HG02973 (cell line): ENCODE measurements around the gene BRAF.
A peak's percentile ranks its signal among the peaks of the same experiment; 100 is the strongest.
"Not testable (repeated sequence)": the region's sequence is repeated elsewhere in the genome, so short reads cannot be mapped to it uniquely, and the experiment has no call there.

ENCODE experiments used
- ATAC-seq: cut with Tn5 transposase; IDR thresholded peaks from one replicate; pipeline ENCODE4 v1.9.1; 2021; ENCODE audit warnings: moderate library complexity; ENCODE audit not compliant: unreplicated experiment

The BRAF gene

GRCh38 chr7:140684066-140684950 is 240.4 kb downstream of the BRAF start:
- ATAC-seq, result no peak

- ATAC-seq, result no peak
Measured at GRCh38 chr7:140683657-140684056, 241.1 kb downstream of the BRAF start.

GRCh38 chr7:140681766-140682165 is 243.0 kb downstream of the BRAF start:
- no peak for ATAC-seq

- ATAC-seq, result no peak
Measured at GRCh38 chr7:140680886-140681285, 243.8 kb downstream of the BRAF start.

GRCh38 chr7:140679186-140679585 is 245.5 kb downstream of the BRAF start:
- ATAC-seq, result no peak

GRCh38 chr7:140678816-140679130 is 246.0 kb downstream of the BRAF start:
- no peak for ATAC-seq

GRCh38 chr7:140678081-140678815 is 246.5 kb downstream of the BRAF start:
- ATAC-seq, result no peak

- ATAC-seq, result no peak
Measured at GRCh38 chr7:140677496-140677895, 247.2 kb downstream of the BRAF start.

- ATAC-seq, result not testable (repeated sequence)
Measured at GRCh38 chr7:140676956-140677355, 247.8 kb downstream of the BRAF start.

GRCh38 chr7:140676306-140676705 is 248.4 kb downstream of the BRAF start:
- peak; percentile 47 for ATAC-seq

- no peak for ATAC-seq
Measured at GRCh38 chr7:140675726-140676125, 249.0 kb downstream of the BRAF start.

- ATAC-seq, result no peak
Measured at GRCh38 chr7:140674899-140675701, 249.6 kb downstream of the BRAF start.

- peak; percentile 44 for ATAC-seq
Measured at GRCh38 chr7:140674356-140674800, 250.4 kb downstream of the BRAF start.

GRCh38 chr7:140673774-140674155 is 251.0 kb downstream of the BRAF start:
- no peak for ATAC-seq

GRCh38 chr7:140673063-140673773 is 251.5 kb downstream of the BRAF start:
- peak; percentile 32 for ATAC-seq

- ATAC-seq, result peak; percentile 41
Measured at GRCh38 chr7:140672382-140673062, 252.2 kb downstream of the BRAF start, which contains the start of gene ADCK2. Gene ADCK2, plus strand, starts transcription at chr7:140672945. Its CDS starts 386 bp downstream, at chr7:140673331.

- no peak for ATAC-seq
Measured at GRCh38 chr7:140671966-140672365, 252.8 kb downstream of the BRAF start.

- ATAC-seq, result no peak
Measured at GRCh38 chr7:140670343-140670935, 254.3 kb downstream of the BRAF start.

GRCh38 chr7:140669862-140670261 is 254.9 kb downstream of the BRAF start:
- ATAC-seq, result not testable (repeated sequence)

- ATAC-seq, result no peak
Measured at GRCh38 chr7:140669352-140669751, 255.4 kb downstream of the BRAF start.
